Fibroblast of the aortic adventitia (primary cell): ENCODE data around the gene KIF26B. TPM values are rescaled to one million over a fixed set of nuclear protein-coding genes. Genes with fewer than 3 reads are reported as not detected.
A peak's percentile ranks its signal among the peaks of the same experiment; 100 is the strongest.

Experiments used
- DNase-seq: peaks from one replicate; pipeline ENCODE4 v3.0.0-alpha.2; 2010; ENCODE audit warnings: low read depth
- H3K4me3 ChIP-seq: 2 replicates; pipeline ENCODE4 v1.5.1; 2011; ENCODE audit warnings: low read depth, mild to moderate bottlenecking, control low read depth, low read length, moderate library complexity
- total RNA-seq: library from RNA; depleted of rRNA; stranded (reverse); fragments of >200 nt; gene quantifications from 2 replicates; pipeline ENCODE4 v1.2.3, GENCODE V29; 2012; ENCODE audit warnings: low replicate concordance
- TF ChIP-seq, protein P1 (sequence below): IDR thresholded peaks from 2 replicates; pipeline ENCODE4 v1.5.1; 2011; ENCODE audit warnings: mild to moderate bottlenecking, low read length, control low read depth, inconsistent platforms; ENCODE audit not compliant: insufficient read depth

The KIF26B gene
- total RNA-seq, 1 donor = 4.6 TPM

DNA sequence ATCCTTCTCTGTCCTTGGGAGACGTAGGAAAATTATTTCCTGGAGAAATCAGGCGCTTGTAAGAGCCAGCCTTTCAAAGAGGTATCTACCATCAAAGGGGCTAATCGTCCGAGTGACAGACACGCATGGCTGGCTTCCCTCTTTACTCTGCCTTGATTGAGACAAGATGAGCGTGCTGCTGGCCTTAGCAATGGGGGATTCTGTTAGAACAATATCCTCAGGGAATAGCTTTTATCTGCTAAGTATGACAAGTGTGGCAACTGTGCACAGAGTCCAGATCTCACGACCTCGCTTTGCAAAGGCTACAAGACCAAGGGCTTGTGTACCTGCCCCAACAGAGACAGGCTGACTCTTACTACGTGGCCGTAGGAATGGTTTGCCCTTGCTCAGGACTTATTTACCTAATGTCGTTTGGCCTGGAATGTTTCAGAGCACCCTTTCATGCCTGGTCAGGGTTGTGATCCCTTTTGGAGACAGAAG lies 417.1 kb downstream of the KIF26B start:
- TF ChIP-seq, protein P1, sequence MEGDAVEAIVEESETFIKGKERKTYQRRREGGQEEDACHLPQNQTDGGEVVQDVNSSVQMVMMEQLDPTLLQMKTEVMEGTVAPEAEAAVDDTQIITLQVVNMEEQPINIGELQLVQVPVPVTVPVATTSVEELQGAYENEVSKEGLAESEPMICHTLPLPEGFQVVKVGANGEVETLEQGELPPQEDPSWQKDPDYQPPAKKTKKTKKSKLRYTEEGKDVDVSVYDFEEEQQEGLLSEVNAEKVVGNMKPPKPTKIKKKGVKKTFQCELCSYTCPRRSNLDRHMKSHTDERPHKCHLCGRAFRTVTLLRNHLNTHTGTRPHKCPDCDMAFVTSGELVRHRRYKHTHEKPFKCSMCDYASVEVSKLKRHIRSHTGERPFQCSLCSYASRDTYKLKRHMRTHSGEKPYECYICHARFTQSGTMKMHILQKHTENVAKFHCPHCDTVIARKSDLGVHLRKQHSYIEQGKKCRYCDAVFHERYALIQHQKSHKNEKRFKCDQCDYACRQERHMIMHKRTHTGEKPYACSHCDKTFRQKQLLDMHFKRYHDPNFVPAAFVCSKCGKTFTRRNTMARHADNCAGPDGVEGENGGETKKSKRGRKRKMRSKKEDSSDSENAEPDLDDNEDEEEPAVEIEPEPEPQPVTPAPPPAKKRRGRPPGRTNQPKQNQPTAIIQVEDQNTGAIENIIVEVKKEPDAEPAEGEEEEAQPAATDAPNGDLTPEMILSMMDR = no peak
- H3K4me3 ChIP-seq = no peak overlapping the region
- DNase-seq = no peak

DNA sequence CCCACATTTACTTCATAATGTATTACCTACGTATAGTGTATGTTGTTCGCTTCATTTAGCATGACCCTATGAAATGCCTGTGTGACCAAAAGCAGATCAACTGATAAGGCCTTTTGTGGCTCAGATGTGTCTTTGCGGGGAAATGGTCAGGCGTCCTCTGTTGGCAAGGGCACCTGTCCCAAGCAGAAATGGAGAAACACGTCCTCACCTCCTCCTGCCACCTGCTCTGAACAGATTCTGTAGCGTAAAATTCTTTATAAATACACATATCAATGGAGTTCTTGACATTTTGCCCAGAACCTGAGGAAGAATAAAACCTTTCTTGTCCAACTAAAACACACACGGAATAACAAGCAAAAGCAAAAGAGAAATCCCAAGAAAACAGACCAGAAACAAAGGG lies 417.9 kb downstream of the KIF26B start:
- DNase-seq = peak; percentile 39
- H3K4me3 ChIP-seq = no peak overlapping the region
- TF ChIP-seq, protein P1 = no peak

DNA sequence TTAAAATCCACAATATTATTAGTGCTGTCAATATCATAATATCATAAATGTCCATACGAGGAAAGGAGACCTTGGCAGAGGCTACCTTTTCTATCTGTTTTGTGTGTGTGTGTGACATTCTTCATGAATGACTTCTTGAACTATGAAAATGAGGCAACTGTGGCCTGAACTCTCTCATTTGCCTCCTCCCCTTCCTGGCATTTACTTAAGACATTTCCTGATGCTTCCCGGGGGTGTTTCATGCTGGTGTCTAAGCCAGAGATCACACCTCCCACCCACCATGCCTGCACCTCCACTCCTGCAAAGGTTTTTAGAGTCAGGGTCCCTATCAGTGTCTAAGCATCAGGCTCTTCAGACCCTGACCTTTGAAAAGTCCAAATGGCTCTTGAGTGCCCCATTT lies 420.9 kb downstream of the KIF26B start:
- TF ChIP-seq, protein P1 = no peak
- peak; percentile 44 for DNase-seq
- no peak overlapping the region for H3K4me3 ChIP-seq

DNA sequence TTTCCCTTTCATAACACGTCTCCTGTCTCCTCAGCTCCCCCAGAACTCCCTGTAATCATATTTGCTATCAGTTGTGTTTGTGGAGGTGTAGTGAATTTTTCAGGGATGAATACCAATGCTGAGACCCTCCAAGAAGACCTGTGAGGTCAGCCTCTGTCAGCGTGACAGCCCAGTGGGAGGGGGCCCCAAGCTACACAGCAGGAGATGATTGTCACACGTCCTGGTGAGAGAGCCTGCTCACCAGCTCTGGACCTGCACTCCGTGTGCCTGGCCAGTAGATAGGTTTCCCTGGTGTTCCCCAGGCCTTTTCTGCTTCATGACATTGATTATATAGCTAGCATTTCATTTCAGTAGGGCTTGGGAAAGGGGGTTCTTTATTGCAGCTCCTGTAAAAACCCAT lies 421.5 kb downstream of the KIF26B start:
- DNase-seq = no peak
- TF ChIP-seq, protein P1 = no peak

DNA sequence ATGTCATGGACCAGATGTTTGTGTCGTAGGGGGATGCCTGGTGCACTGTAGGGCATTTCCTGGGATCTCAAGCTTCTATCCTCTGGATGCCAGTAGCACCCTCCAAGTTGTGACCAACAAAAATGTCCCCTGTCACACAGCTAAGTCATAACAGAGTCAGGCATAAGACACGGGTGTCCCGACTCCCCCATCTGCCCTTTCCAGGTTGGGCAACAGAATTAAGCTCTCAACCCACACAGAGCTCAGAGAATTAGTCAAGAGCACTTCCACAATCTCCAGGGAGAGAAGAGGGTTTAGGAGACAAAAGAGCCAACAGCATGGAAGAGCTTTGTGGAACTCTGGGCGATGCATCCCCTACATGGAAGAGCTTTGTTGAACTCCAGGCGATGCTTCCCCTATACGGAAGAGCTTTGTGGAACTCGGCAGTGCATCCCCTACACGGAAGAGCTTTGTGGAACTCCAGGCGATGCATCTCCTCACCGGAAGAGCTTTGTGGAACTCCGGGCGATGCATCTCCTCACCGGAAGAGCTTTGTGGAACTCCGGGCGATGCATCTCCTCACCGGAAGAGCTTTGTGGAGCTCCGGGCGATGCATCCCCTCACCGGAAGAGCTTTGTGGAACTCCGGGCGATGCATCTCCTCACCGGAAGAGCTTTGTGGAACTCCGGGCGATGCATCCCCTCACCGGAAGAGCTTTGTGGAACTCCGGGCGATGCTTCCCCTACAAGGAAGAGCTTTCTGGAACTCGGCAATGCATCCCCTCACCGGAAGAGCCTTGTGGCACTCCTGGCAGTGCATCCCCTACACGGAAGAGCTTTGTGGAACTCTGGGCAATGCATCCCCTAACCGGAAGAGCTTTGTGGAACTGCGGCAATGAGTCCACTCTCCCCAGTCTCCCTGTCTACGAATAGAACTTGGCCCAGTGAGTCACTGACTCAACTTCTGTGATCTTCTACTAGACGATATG lies 422.7 kb downstream of the KIF26B start:
- H3K4me3 ChIP-seq = no peak overlapping the region
- no peak for DNase-seq
- TF ChIP-seq, protein P1 = no peak

More for the DNA sequence above, 421.5 kb downstream of the KIF26B start:
- no peak overlapping the region for H3K4me3 ChIP-seq

DNA sequence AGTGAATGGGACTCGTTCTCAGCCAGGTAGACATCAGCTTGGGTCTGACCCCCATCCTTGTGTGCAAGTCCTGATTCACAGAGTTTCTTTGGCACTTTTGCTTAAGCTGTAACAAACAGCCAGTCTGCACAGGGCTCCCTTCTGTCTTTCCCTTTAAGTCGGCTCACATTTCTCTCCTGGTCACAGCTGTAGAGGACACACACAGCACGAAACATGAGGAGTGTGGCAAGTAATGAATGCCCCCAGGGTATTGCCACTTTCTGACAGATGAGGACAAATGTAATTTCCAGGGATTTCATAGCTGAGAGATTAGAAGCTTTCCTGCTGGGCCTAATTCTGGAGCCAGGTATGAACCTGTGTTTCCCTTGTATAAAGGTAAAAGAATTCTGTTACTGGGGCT lies 423.5 kb downstream of the KIF26B start:
- H3K4me3 ChIP-seq = no peak overlapping the region
- TF ChIP-seq, protein P1 = no peak
- DNase-seq = no peak
